ENCODE measurements around the gene GNAQ.
"Not testable (repeated sequence)": the region's sequence is repeated elsewhere in the genome, so short reads cannot be mapped to it uniquely, and the experiment has no call there.

GNAQ gene

GRCh38 chr9:77751341-77752091, 280.1 kb downstream of the GNAQ start:
- in situ Hi-C loops (cut with HindIII; ENCODE audit: low sequenced_read_pairs): no loop called here

- in situ Hi-C loops (cut with HindIII; ENCODE audit: low sequenced_read_pairs): no loop called here
Observed at GRCh38 chr9:77750981-77751340, 280.6 kb downstream of the GNAQ start.

GRCh38 chr9:77750284-77750683, 281.3 kb downstream of the GNAQ start:
- in situ Hi-C loops (cut with HindIII; ENCODE audit: low sequenced_read_pairs): no loop called here

GRCh38 chr9:77748214-77748772, 283.3 kb downstream of the GNAQ start:
- in situ Hi-C loops (cut with HindIII; ENCODE audit: low sequenced_read_pairs): no loop called here

GRCh38 chr9:77747163-77747562, 284.4 kb downstream of the GNAQ start:
- in situ Hi-C loops (cut with HindIII; ENCODE audit: low sequenced_read_pairs): no loop called here

GRCh38 chr9:77744841-77745430, 286.7 kb downstream of the GNAQ start:
- in situ Hi-C loops (cut with HindIII; ENCODE audit: low sequenced_read_pairs): no loop called here

GRCh38 chr9:77743386-77743785, 288.2 kb downstream of the GNAQ start:
- in situ Hi-C loops (cut with HindIII; ENCODE audit: low sequenced_read_pairs): no loop called here

GRCh38 chr9:77738932-77739331, 292.7 kb downstream of the GNAQ start:
- in situ Hi-C loops (cut with HindIII; ENCODE audit: low sequenced_read_pairs): no loop called here

GRCh38 chr9:77735494-77735893, 296.1 kb downstream of the GNAQ start:
- in situ Hi-C loops (cut with HindIII; ENCODE audit: low sequenced_read_pairs): no loop called here

GRCh38 chr9:77731930-77732329, 299.7 kb downstream of the GNAQ start:
- in situ Hi-C loops (cut with HindIII; ENCODE audit: low sequenced_read_pairs): no loop called here

GRCh38 chr9:77731008-77731698, 300.5 kb downstream of the GNAQ start:
- in situ Hi-C loops (cut with HindIII; ENCODE audit: low sequenced_read_pairs): no loop called here

GRCh38 chr9:77729177-77729576, 302.4 kb downstream of the GNAQ start:
- in situ Hi-C loops (cut with HindIII; ENCODE audit: low sequenced_read_pairs): no loop called here

GRCh38 chr9:77726814-77727213, 304.8 kb downstream of the GNAQ start:
- in situ Hi-C loops (cut with HindIII; ENCODE audit: low sequenced_read_pairs): no loop called here

GRCh38 chr9:77726289-77726688, 305.3 kb downstream of the GNAQ start:
- in situ Hi-C loops (cut with HindIII; ENCODE audit: low sequenced_read_pairs): no loop called here

GRCh38 chr9:77725820-77726219, 305.8 kb downstream of the GNAQ start:
- in situ Hi-C loops (cut with HindIII; ENCODE audit: low sequenced_read_pairs): no loop called here

GRCh38 chr9:77725046-77725694, 306.4 kb downstream of the GNAQ start:
- in situ Hi-C loops (cut with HindIII; ENCODE audit: low sequenced_read_pairs): no loop called here

GRCh38 chr9:77721156-77721555, 310.5 kb downstream of the GNAQ start:
- in situ Hi-C loops (cut with HindIII; ENCODE audit: low sequenced_read_pairs): not testable (repeated sequence)

- in situ Hi-C loops (cut with HindIII; ENCODE audit: low sequenced_read_pairs): no loop called here
Observed at GRCh38 chr9:77719321-77719720, 312.3 kb downstream of the GNAQ start.

- in situ Hi-C loops (cut with HindIII; ENCODE audit: low sequenced_read_pairs): not testable (repeated sequence)
Observed at GRCh38 chr9:77718298-77718640, 313.3 kb downstream of the GNAQ start.

GRCh38 chr9:77717608-77718297, 313.9 kb downstream of the GNAQ start:
- in situ Hi-C loops (cut with HindIII; ENCODE audit: low sequenced_read_pairs): not testable (repeated sequence)

- in situ Hi-C loops (cut with HindIII; ENCODE audit: low sequenced_read_pairs): no loop called here
Observed at GRCh38 chr9:77714077-77714549, 317.5 kb downstream of the GNAQ start.
